Right atrium auricular region (tissue), 2 donors: Measurements from ENCODE around the gene EME1. TPM values are rescaled to one million over a fixed set of nuclear protein-coding genes. Genes with fewer than 3 reads are reported as not detected.

Source experiments
- DNase-seq: peaks from one replicate; pipeline ENCODE4 v3.0.0-alpha.2; 2019; ENCODE audit warnings: low spot score
- H3K27ac ChIP-seq, 2 donors: fragments of 200-600 bp; sonication (generic); 1 replicate in 1 of 2; 2 replicates in 1 of 2; pipeline ENCODE4 v1.5.1; 2016 to 2019
- H3K27me3 ChIP-seq, 2 donors: fragments of 200-600 bp; sonication (generic); one replicate each; pipeline versions ENCODE4 v1.5.1 to v1.6.0; 2017 to 2019
- H3K36me3 ChIP-seq: fragments of 200-600 bp; sonication (generic); one replicate; pipeline ENCODE4 v1.5.1; 2016
- H3K4me1 ChIP-seq, 2 donors: fragments of 200-600 bp; sonication (generic); one replicate each; pipeline versions ENCODE4 v1.5.1 to v1.6.0; 2017 to 2019
- H3K4me3 ChIP-seq, 2 donors: fragments of 200-600 bp; sonication (generic); 1 replicate in 1 of 2; 2 replicates in 1 of 2; pipeline ENCODE4 v1.5.1; 2017 to 2019; ENCODE audit warnings: mild to moderate bottlenecking in 1 of 2, moderate library complexity in 1 of 2
- H3K9me3 ChIP-seq, 2 donors: fragments of 200-600 bp; sonication (generic); one replicate each; pipeline ENCODE4 v1.5.1; 2019
- CTCF ChIP-seq, 2 donors: fragments of 200-600 bp; sonication (generic); IDR thresholded peaks; one replicate each; pipeline ENCODE4 v1.5.1; 2019; ENCODE audit warnings: antibody characterized with exemption in 2 of 2
- total RNA-seq, 2 donors: library from RNA; depleted of rRNA; stranded (reverse); fragments of >200 nt; gene quantifications; one replicate each; pipeline ENCODE4 v1.1.0, GENCODE V29; 2016

EME1 gene
- total RNA-seq, 2 donors from 2014 or later: 0.33 TPM; not detected in 1

GRCh38 chr17:50347894-50348291, 25.1 kb upstream of the EME1 start:
- no peak overlapping the region for H3K4me3 ChIP-seq
- H3K27ac ChIP-seq: no peak overlapping the region
- H3K4me1 ChIP-seq: peaks cover 0 to 34% of the 10 kb centered on the region in 2 donors
- H3K27me3 ChIP-seq: no peaks in the 10 kb centered on the region
- no peak for TF ChIP-seq CTCF (IDR thresholded peaks at IDR 0.05)
- peaks cover under 1% of the 10 kb centered on the region for H3K36me3 ChIP-seq
- no peak for DNase-seq
- no peaks in the 10 kb centered on the region for H3K9me3 ChIP-seq

- peaks cover 0 to 34% of the 10 kb centered on the region in 2 donors for H3K4me1 ChIP-seq
- no peaks in the 10 kb centered on the region for H3K9me3 ChIP-seq
- H3K36me3 ChIP-seq: peaks cover 8% of the 10 kb centered on the region
- no peak overlapping the region for H3K4me3 ChIP-seq
- no peak for TF ChIP-seq CTCF (IDR thresholded peaks at IDR 0.05)
- H3K27ac ChIP-seq: no peak overlapping the region
- no peak for DNase-seq
- H3K27me3 ChIP-seq: no peaks in the 10 kb centered on the region
These were observed 24.3 kb upstream of the EME1 start for GRCh38 chr17:50348522-50349242.

GRCh38 chr17:50349243-50349600, 23.8 kb upstream of the EME1 start:
- DNase-seq: no peak
- Histone ChIP-seq H3K4me3 (no peak overlapping the region), H3K4me1 (peaks cover 0 to 34% of the 10 kb centered on the region in 2 donors), H3K9me3 (no peaks in the 10 kb centered on the region), H3K27ac (no peak overlapping the region), H3K36me3 (peaks cover 14% of the 10 kb centered on the region), H3K27me3 (no peaks in the 10 kb centered on the region)
- no peak for TF ChIP-seq CTCF (IDR thresholded peaks at IDR 0.05)

GRCh38 chr17:50350733-50351132, 22.3 kb upstream of the EME1 start:
- no peak overlapping the region for H3K27ac ChIP-seq
- DNase-seq: no peak
- no peak for TF ChIP-seq CTCF (IDR thresholded peaks at IDR 0.05)
- no peaks in the 10 kb centered on the region for H3K9me3 ChIP-seq
- no peaks in the 10 kb centered on the region for H3K27me3 ChIP-seq
- peaks cover 0 to 27% of the 10 kb centered on the region in 2 donors for H3K4me1 ChIP-seq
- no peak overlapping the region for H3K4me3 ChIP-seq
- peaks cover 29% of the 10 kb centered on the region for H3K36me3 ChIP-seq

- no peak for TF ChIP-seq CTCF (IDR thresholded peaks at IDR 0.05)
- Histone ChIP-seq H3K9me3 (no peaks in the 10 kb centered on the region), H3K36me3 (peaks cover 43% of the 10 kb centered on the region), H3K4me3 (no peak overlapping the region), H3K27me3 (no peaks in the 10 kb centered on the region), H3K27ac (no peak overlapping the region), H3K4me1 (peaks cover 0 to 21% of the 10 kb centered on the region in 2 donors)
- no peak for DNase-seq
These were observed 20.8 kb upstream of the EME1 start for GRCh38 chr17:50352072-50352692.
